ENCODE results near the gene RBM4B. TPM values are rescaled to one million over a fixed set of nuclear protein-coding genes. Genes with fewer than 3 reads are reported as not detected.

RBM4B gene
- total and polyA plus RNA-seq, 2 of the 13 experiments (the other 11 are each of a cell fraction or from before 2014, with no cell fraction given) = 25.8 to 32.4 TPM

DNA sequence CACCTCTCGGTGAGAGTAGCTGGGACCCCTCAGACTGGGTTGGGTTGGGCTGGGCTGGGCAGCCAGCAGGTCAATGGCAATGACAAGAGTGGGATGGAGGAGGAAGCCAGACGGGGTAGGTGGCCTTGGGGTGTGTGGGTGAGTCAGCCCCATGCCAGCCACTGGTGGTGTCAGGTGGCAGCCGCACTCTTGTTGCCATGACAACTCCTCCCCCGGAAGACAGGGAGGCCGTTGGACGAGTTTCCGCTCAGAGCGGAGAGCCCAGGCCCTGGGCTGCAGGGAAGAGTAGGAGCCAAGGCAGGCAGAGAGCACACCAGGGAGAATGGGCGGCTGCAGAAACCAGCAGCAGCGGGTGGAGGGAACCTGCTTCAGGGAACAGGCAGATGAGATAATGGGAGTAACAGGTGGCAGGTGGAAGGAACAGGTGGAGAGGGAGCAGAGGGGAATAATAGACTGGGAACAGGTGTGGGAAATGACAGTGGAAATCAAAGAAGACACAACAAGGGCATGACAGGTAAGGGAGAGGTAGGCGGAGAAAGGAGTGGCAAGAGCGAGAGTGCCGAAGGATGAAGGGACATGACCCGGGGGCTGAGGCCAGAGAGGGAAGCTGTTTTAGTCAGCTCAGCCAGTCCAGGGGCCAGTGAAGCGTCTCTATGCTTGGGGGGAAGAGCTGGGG lies 42.7 kb upstream of the RBM4B start (continued):
- TF ChIP-seq, protein P1, sequence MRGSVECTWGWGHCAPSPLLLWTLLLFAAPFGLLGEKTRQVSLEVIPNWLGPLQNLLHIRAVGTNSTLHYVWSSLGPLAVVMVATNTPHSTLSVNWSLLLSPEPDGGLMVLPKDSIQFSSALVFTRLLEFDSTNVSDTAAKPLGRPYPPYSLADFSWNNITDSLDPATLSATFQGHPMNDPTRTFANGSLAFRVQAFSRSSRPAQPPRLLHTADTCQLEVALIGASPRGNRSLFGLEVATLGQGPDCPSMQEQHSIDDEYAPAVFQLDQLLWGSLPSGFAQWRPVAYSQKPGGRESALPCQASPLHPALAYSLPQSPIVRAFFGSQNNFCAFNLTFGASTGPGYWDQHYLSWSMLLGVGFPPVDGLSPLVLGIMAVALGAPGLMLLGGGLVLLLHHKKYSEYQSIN (CRISPR knock-in tag; IDR thresholded peaks at IDR 0.05; ENCODE audit: borderline replicate concordance) = no peak
- TF ChIP-seq TBX3 (IDR thresholded peaks at IDR 0.05; ENCODE audit: borderline replicate concordance) (peak; percentile 34; the same call in 1 of the 2 replicates), SALL2 (CRISPR knock-in tag; IDR thresholded peaks at IDR 0.05) (no peak), HNRNPL (IDR thresholded peaks at IDR 0.05; ENCODE audit: low read depth, low read length) (peak; percentile 87), ZNF224 (CRISPR knock-in tag; IDR thresholded peaks at IDR 0.05) (no peak), SKI (IDR thresholded peaks at IDR 0.05; ENCODE audit: partially characterized antibody) (peak; percentile 59), PHF20 (CRISPR knock-in tag; IDR thresholded peaks at IDR 0.05) (peak; percentile 49; the same call in 1 of the 2 replicates), SPEN (CRISPR knock-in tag; IDR thresholded peaks at IDR 0.05; ENCODE audit: low read depth) (peak; percentile 62; the same call in 1 of the 2 replicates), CBX1 (IDR thresholded peaks at IDR 0.05; ENCODE audit: low read depth) (no peak), SUZ12 (IDR thresholded peaks at IDR 0.05; ENCODE audit: low read depth, low read length) (no peak), RBFOX2 (IDR thresholded peaks at IDR 0.05; ENCODE audit: low read depth, low read length) (no peak), MAFK (conservative IDR thresholded peaks at IDR 0.05 in 1 of 2, IDR thresholded peaks at IDR 0.05 in 1 of 2; ENCODE audit: low read length in 2 of 2) (no peak), YEATS2 (CRISPR knock-in tag; IDR thresholded peaks at IDR 0.05; ENCODE audit: borderline replicate concordance) (peak; percentile 54; the same call in 1 of the 2 replicates), IRF2 (CRISPR knock-in tag; IDR thresholded peaks at IDR 0.05) (0 out of 2 replicates have a peak, but pooled peaks have one; percentile 33), ELF1 (CRISPR knock-in tag; IDR thresholded peaks at IDR 0.05) (peak; percentile 80), NRL (CRISPR knock-in tag; IDR thresholded peaks at IDR 0.05; ENCODE audit: borderline replicate concordance) (0 out of 2 replicates have a peak, but pooled peaks have one; percentile 41), SAP130 (CRISPR knock-in tag; IDR thresholded peaks at IDR 0.05; ENCODE audit: low read depth) (peak; percentile 91), KAT8 (CRISPR knock-in tag; IDR thresholded peaks at IDR 0.05) (peak; percentile 73; the same call in 1 of the 2 replicates), ELF3 (CRISPR knock-in tag; IDR thresholded peaks at IDR 0.05) (peak; percentile 70), RFX1 (IDR thresholded peaks at IDR 0.05) (peak; percentile 95), ZNF891 (CRISPR knock-in tag; IDR thresholded peaks at IDR 0.05) (no peak)
- TF ChIP-seq, protein P2, sequence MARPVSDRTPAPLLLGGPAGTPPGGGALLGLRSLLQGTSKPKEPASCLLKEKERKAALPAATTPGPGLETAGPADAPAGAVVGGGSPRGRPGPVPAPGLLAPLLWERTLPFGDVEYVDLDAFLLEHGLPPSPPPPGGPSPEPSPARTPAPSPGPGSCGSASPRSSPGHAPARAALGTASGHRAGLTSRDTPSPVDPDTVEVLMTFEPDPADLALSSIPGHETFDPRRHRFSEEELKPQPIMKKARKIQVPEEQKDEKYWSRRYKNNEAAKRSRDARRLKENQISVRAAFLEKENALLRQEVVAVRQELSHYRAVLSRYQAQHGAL (CRISPR knock-in tag; IDR thresholded peaks at IDR 0.05; ENCODE audit: not compliant biosample characterization) = no peak
- TF ChIP-seq, protein P3, sequence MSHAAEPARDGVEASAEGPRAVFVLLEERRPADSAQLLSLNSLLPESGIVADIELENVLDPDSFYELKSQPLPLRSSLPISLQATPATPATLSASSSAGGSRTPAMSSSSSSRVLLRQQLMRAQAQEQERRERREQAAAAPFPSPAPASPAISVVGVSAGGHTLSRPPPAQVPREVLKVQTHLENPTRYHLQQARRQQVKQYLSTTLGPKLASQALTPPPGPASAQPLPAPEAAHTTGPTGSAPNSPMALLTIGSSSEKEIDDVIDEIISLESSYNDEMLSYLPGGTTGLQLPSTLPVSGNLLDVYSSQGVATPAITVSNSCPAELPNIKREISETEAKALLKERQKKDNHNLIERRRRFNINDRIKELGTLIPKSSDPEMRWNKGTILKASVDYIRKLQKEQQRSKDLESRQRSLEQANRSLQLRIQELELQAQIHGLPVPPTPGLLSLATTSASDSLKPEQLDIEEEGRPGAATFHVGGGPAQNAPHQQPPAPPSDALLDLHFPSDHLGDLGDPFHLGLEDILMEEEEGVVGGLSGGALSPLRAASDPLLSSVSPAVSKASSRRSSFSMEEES (CRISPR knock-in tag; IDR thresholded peaks at IDR 0.05) = 0 out of 2 replicates have a peak, but pooled peaks have one; percentile 24
- TF ChIP-seq, protein P4, sequence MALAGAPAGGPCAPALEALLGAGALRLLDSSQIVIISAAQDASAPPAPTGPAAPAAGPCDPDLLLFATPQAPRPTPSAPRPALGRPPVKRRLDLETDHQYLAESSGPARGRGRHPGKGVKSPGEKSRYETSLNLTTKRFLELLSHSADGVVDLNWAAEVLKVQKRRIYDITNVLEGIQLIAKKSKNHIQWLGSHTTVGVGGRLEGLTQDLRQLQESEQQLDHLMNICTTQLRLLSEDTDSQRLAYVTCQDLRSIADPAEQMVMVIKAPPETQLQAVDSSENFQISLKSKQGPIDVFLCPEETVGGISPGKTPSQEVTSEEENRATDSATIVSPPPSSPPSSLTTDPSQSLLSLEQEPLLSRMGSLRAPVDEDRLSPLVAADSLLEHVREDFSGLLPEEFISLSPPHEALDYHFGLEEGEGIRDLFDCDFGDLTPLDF (CRISPR knock-in tag; IDR thresholded peaks at IDR 0.05) = no peak
- TF ChIP-seq, protein P5, sequence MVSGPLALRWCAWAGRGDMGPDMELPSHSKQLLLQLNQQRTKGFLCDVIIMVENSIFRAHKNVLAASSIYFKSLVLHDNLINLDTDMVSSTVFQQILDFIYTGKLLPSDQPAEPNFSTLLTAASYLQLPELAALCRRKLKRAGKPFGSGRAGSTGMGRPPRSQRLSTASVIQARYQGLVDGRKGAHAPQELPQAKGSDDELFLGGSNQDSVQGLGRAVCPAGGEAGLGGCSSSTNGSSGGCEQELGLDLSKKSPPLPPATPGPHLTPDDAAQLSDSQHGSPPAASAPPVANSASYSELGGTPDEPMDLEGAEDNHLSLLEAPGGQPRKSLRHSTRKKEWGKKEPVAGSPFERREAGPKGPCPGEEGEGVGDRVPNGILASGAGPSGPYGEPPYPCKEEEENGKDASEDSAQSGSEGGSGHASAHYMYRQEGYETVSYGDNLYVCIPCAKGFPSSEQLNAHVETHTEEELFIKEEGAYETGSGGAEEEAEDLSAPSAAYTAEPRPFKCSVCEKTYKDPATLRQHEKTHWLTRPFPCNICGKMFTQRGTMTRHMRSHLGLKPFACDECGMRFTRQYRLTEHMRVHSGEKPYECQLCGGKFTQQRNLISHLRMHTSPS (CRISPR knock-in tag; IDR thresholded peaks at IDR 0.05; ENCODE audit: low read depth) = peak; percentile 86; the same call in 1 of the 2 replicates

Measured in HepG2 (cell line).